22Rv1 (cell line): Measurements from ENCODE around the gene MEIS1.

ENCODE experiments used
- ZFX ChIP-seq: fragments of 450-650 bp; IDR thresholded peaks from 2 replicates; pipeline ENCODE4 v1.6.1; 2017; ENCODE audit warnings: antibody characterized with exemption, borderline replicate concordance
- TF ChIP-seq, protein P1 (sequence below): fragments of 450-650 bp; IDR thresholded peaks from 2 replicates; pipeline ENCODE4 v1.5.1; 2017; ENCODE audit warnings: mild to moderate bottlenecking

DNA sequence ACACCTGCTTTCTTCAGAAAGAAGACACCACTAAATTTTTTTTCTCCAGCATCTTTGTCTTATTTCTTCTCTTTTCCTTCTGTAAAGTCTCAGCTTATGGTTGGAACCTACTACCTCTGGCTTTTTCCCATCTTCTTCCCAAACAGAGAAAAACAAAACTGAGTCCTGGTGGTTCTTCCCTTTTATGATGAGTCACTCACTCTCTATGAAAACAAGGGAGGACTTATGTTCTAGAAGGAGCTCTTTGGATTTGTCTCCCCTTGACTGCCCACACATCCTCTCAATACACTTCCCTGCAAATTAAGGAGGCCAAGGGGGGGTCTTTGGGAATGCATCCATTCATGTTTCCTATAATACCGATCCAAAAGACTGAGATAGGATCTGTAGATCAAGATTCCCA lies 22.1 kb upstream of the MEIS1 start:
- TF ChIP-seq, protein P1, sequence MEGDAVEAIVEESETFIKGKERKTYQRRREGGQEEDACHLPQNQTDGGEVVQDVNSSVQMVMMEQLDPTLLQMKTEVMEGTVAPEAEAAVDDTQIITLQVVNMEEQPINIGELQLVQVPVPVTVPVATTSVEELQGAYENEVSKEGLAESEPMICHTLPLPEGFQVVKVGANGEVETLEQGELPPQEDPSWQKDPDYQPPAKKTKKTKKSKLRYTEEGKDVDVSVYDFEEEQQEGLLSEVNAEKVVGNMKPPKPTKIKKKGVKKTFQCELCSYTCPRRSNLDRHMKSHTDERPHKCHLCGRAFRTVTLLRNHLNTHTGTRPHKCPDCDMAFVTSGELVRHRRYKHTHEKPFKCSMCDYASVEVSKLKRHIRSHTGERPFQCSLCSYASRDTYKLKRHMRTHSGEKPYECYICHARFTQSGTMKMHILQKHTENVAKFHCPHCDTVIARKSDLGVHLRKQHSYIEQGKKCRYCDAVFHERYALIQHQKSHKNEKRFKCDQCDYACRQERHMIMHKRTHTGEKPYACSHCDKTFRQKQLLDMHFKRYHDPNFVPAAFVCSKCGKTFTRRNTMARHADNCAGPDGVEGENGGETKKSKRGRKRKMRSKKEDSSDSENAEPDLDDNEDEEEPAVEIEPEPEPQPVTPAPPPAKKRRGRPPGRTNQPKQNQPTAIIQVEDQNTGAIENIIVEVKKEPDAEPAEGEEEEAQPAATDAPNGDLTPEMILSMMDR: no peak
- TF ChIP-seq ZFX: no peak
